ENCODE results near the gene STAT5A.

STAT5A gene

GRCh38 chr17:42321555-42321954 is 33.3 kb downstream of the STAT5A start:
- TF ChIP-seq REST (IDR thresholded peaks at IDR 0.05; ENCODE audit: insufficient read depth in 1 of 2, low read depth in 2 of 2, low read length in 2 of 2) (no peak), TAF1 (IDR thresholded peaks at IDR 0.05; ENCODE audit: borderline replicate concordance, insufficient read depth, low read length) (no peak), SIN3A (IDR thresholded peaks at IDR 0.05; ENCODE audit: borderline replicate concordance, insufficient read depth, low read length) (no peak), FOXP2 (optimal IDR thresholded peaks at IDR 0.05; ENCODE audit: borderline replicate concordance, extremely low read depth, extremely low read length, insufficient read depth) (no peak), POLR2AphosphoS5 (IDR thresholded peaks at IDR 0.05; ENCODE audit: low read depth, low read length) (no peak)

GRCh38 chr17:42322382-42323267 is 34.3 kb downstream of the STAT5A start:
- TF ChIP-seq POLR2AphosphoS5 (IDR thresholded peaks at IDR 0.05; ENCODE audit: low read depth, low read length) = no peak
- no peak for TF ChIP-seq FOXP2 (optimal IDR thresholded peaks at IDR 0.05; ENCODE audit: borderline replicate concordance, extremely low read depth, extremely low read length, insufficient read depth)
- TF ChIP-seq SIN3A (IDR thresholded peaks at IDR 0.05; ENCODE audit: borderline replicate concordance, insufficient read depth, low read length) = no peak
- TF ChIP-seq REST (IDR thresholded peaks at IDR 0.05; ENCODE audit: insufficient read depth in 1 of 2, low read depth in 2 of 2, low read length in 2 of 2) = no peak
- no peak for TF ChIP-seq TAF1 (IDR thresholded peaks at IDR 0.05; ENCODE audit: borderline replicate concordance, insufficient read depth, low read length)

GRCh38 chr17:42323268-42323773 is 35.0 kb downstream of the STAT5A start:
- no peak for TF ChIP-seq POLR2AphosphoS5 (IDR thresholded peaks at IDR 0.05; ENCODE audit: low read depth, low read length)
- TF ChIP-seq TAF1 (IDR thresholded peaks at IDR 0.05; ENCODE audit: borderline replicate concordance, insufficient read depth, low read length) = no peak
- no peak for TF ChIP-seq REST (IDR thresholded peaks at IDR 0.05; ENCODE audit: insufficient read depth in 1 of 2, low read depth in 2 of 2, low read length in 2 of 2)
- no peak for TF ChIP-seq SIN3A (IDR thresholded peaks at IDR 0.05; ENCODE audit: borderline replicate concordance, insufficient read depth, low read length)
- no peak for TF ChIP-seq FOXP2 (optimal IDR thresholded peaks at IDR 0.05; ENCODE audit: borderline replicate concordance, extremely low read depth, extremely low read length, insufficient read depth)

GRCh38 chr17:42325026-42325425 is 36.7 kb downstream of the STAT5A start:
- TF ChIP-seq POLR2AphosphoS5 (IDR thresholded peaks at IDR 0.05; ENCODE audit: low read depth, low read length) = no peak
- no peak for TF ChIP-seq TAF1 (IDR thresholded peaks at IDR 0.05; ENCODE audit: borderline replicate concordance, insufficient read depth, low read length)
- TF ChIP-seq REST (IDR thresholded peaks at IDR 0.05; ENCODE audit: insufficient read depth in 1 of 2, low read depth in 2 of 2, low read length in 2 of 2) = no peak
- no peak for TF ChIP-seq FOXP2 (optimal IDR thresholded peaks at IDR 0.05; ENCODE audit: borderline replicate concordance, extremely low read depth, extremely low read length, insufficient read depth)
- no peak for TF ChIP-seq SIN3A (IDR thresholded peaks at IDR 0.05; ENCODE audit: borderline replicate concordance, insufficient read depth, low read length)

All from PFSK-1 (cell line).